GM13977 (cell line): ENCODE measurements around the gene ZMYND10.
A peak's percentile ranks its signal among the peaks of the same experiment; 100 is the strongest.

Experiments used
- DNase-seq: peaks from one replicate; pipeline ENCODE4 v3.0.0; 2012; ENCODE audit warnings: low spot score
- CTCF ChIP-seq: IDR thresholded peaks from 2 replicates; pipeline ENCODE4 v1.5.1; 2012; ENCODE audit warnings: mild to moderate bottlenecking, control low read depth; ENCODE audit not compliant: insufficient read depth; ENCODE audit errors: extremely low read depth, missing control alignments
- in situ Hi-C: fragments of 300-500 bp; cut with MboI; formaldehyde crosslinking; loops from one replicate; pipeline ENCODE4 v1.12.0; 2022; ENCODE audit warnings: low sequenced_read_pairs, low pct_unique_long_range_greater_than_20kb, mixed read lengths, inconsistent platforms; ENCODE audit not compliant: unreplicated experiment

Gene ZMYND10

GRCh38 chr3:50371133-50371685 is 25.7 kb upstream of the ZMYND10 start:
- no peak for DNase-seq
- TF ChIP-seq CTCF, result no peak
- in situ Hi-C loops, result no loop called here

GRCh38 chr3:50370594-50370993 is 25.1 kb upstream of the ZMYND10 start:
- no peak for DNase-seq
- in situ Hi-C loops, result no loop called here
- no peak for TF ChIP-seq CTCF

GRCh38 chr3:50369012-50369670 is 23.6 kb upstream of the ZMYND10 start:
- no peak for TF ChIP-seq CTCF
- no peak for DNase-seq
- in situ Hi-C loops, result no loop called here

- TF ChIP-seq CTCF, result no peak
- in situ Hi-C loops, result no loop called here
- DNase-seq, result no peak
Observed at GRCh38 chr3:50365842-50366220, 20.3 kb upstream of the ZMYND10 start.

GRCh38 chr3:50365080-50365841 is 19.7 kb upstream of the ZMYND10 start:
- peak; percentile 96 for DNase-seq
- in situ Hi-C loops, result no loop called here
- TF ChIP-seq CTCF, result peak; percentile 13

GRCh38 chr3:50364573-50365079 is 19.1 kb upstream of the ZMYND10 start:
- in situ Hi-C loops, result no loop called here
- no peak for DNase-seq
- TF ChIP-seq CTCF, result no peak
